C1 segment of cervical spinal cord (tissue), 14 donors: Measurements from ENCODE around the gene OXNAD1.
A peak's percentile ranks its signal among the peaks of the same experiment; 100 is the strongest.

Experiments used
- DNase-seq, 14 donors: peaks; one replicate each; lab custom pipeline; 2025; lab: John Stamatoyannopoulos, UW

OXNAD1 gene

GRCh38 chr3:16247282-16248061 is 17.5 kb upstream of the OXNAD1 start:
- DNase-seq = peak in 12 of 14 donors; percentile 20 to 75 (median 58)

GRCh38 chr3:16248556-16248955 is 16.5 kb upstream of the OXNAD1 start:
- DNase-seq = no peak

GRCh38 chr3:16249336-16249735 is 15.7 kb upstream of the OXNAD1 start:
- no peak for DNase-seq

GRCh38 chr3:16249886-16250285 is 15.1 kb upstream of the OXNAD1 start:
- no peak for DNase-seq

- DNase-seq = no peak
Observed at GRCh38 chr3:16251316-16252085, 13.5 kb upstream of the OXNAD1 start.

GRCh38 chr3:16252243-16252978 is 12.6 kb upstream of the OXNAD1 start:
- DNase-seq = no peak

- no peak for DNase-seq
Observed at GRCh38 chr3:16252988-16253387, 12.0 kb upstream of the OXNAD1 start.

GRCh38 chr3:16253601-16254000 is 11.4 kb upstream of the OXNAD1 start:
- DNase-seq = peak in 3 of 14 donors; percentile 14 to 24 (median 18)

GRCh38 chr3:16254916-16255315 is 10.1 kb upstream of the OXNAD1 start:
- no peak for DNase-seq

GRCh38 chr3:16255326-16255725 is 9.7 kb upstream of the OXNAD1 start:
- DNase-seq = no peak

GRCh38 chr3:16255726-16256125 is 9.3 kb upstream of the OXNAD1 start:
- no peak for DNase-seq

GRCh38 chr3:16257309-16257708 is 7.7 kb upstream of the OXNAD1 start:
- DNase-seq = no peak

GRCh38 chr3:16258177-16258576 is 6.8 kb upstream of the OXNAD1 start:
- no peak for DNase-seq

GRCh38 chr3:16258866-16259265 is 6.1 kb upstream of the OXNAD1 start:
- no peak for DNase-seq

GRCh38 chr3:16260046-16260445 is 5.0 kb upstream of the OXNAD1 start:
- no peak for DNase-seq

- no peak for DNase-seq
Observed at GRCh38 chr3:16262174-16262573, 2.8 kb upstream of the OXNAD1 start.

- DNase-seq = no peak
Observed at GRCh38 chr3:16264174-16264707, 771 bp upstream of the OXNAD1 start.

GRCh38 chr3:16265455-16265786 is 409 bp downstream of the OXNAD1 start:
- no peak for DNase-seq

GRCh38 chr3:16266714-16267113 is 1.7 kb downstream of the OXNAD1 start:
- no peak for DNase-seq

GRCh38 chr3:16270855-16271254 is 5.8 kb downstream of the OXNAD1 start:
- DNase-seq = no peak

- DNase-seq = no peak
Observed at GRCh38 chr3:16272588-16272987, 7.6 kb downstream of the OXNAD1 start.

GRCh38 chr3:16273867-16274266 is 8.9 kb downstream of the OXNAD1 start:
- no peak for DNase-seq
